Gastroesophageal sphincter (tissue), 3 donors: Measurements from ENCODE around the gene PROZ.

Experiments
- POLR2A ChIP-seq, 2 donors: fragments of 450-650 bp; IDR thresholded peaks; one replicate each; pipeline ENCODE4 v1.6.1; 2017; ENCODE audit warnings: antibody characterized with exemption in 2 of 2, mild to moderate bottlenecking in 2 of 2, moderate library complexity in 1 of 2
- TF ChIP-seq, protein P1 (sequence below), 4 experiments: fragments of 200-600 bp in 2 of 4; fragments of 450-650 bp in 2 of 4; sonication (generic) in 1 of 4; IDR thresholded peaks; one replicate each; pipeline ENCODE4 v1.5.1; 2017 to 2019; ENCODE audit warnings: antibody characterized with exemption in 4 of 4, mild to moderate bottlenecking in 2 of 4, moderate library complexity in 2 of 4

DNA sequence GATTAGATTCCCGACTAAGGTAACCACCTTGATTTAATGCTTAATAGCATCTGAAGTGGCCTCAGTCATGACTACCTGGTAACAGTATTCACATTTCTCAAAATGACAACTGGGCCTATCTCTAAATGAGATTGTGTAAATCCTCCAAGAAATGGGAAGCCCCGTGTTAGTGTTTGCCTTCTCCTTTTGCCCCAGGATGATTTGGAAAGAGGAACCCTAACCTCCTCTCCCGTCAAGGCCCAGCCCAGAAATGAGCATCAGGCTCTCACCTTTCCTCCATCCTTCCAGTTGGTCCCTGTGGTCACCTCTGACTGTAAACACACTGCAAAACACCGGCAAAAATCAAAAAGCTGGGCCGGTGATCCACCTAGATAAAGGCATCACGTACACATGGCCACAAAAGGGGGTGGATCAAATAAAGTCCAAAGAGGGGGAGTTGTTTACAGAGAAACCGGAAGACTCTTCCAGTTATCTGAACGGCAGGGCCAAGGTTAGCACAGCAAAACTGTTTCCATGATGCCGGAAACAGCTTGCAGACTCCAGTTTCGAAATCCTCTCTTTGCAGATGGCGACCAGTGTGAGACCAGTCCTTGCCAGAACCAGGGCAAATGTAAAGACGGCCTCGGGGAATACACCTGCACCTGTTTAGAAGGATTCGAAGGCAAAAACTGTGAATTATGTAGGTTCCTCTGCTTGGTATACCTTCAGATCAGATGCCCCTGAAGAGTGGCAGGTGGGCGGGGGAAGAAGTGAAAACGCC is 19.5 kb upstream of the PROZ start:
- no peak for TF ChIP-seq POLR2A (IDR thresholded peaks at IDR 0.05)
- TF ChIP-seq, protein P1, sequence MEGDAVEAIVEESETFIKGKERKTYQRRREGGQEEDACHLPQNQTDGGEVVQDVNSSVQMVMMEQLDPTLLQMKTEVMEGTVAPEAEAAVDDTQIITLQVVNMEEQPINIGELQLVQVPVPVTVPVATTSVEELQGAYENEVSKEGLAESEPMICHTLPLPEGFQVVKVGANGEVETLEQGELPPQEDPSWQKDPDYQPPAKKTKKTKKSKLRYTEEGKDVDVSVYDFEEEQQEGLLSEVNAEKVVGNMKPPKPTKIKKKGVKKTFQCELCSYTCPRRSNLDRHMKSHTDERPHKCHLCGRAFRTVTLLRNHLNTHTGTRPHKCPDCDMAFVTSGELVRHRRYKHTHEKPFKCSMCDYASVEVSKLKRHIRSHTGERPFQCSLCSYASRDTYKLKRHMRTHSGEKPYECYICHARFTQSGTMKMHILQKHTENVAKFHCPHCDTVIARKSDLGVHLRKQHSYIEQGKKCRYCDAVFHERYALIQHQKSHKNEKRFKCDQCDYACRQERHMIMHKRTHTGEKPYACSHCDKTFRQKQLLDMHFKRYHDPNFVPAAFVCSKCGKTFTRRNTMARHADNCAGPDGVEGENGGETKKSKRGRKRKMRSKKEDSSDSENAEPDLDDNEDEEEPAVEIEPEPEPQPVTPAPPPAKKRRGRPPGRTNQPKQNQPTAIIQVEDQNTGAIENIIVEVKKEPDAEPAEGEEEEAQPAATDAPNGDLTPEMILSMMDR (IDR thresholded peaks at IDR 0.05): no peak
